H1 (cell line): ENCODE results near the gene IGFBP1. TPM values are rescaled to one million over a fixed set of nuclear protein-coding genes. Genes with fewer than 3 reads are reported as not detected.
"Not testable (repeated sequence)": the region's sequence is repeated elsewhere in the genome, so short reads cannot be mapped to it uniquely, and the experiment has no call there.

Experiments used
- CTCF ChIA-PET: fragments of 300-600 bp; sonication (Branson Sonifier 250); formaldehyde crosslinking; loops from one replicate; lab custom pipeline; 2021; ENCODE audit not compliant: partially characterized antibody; lab: Charles Lee
- POLR2A ChIA-PET: fragments of 300-600 bp; sonication (Branson Sonifier 250); formaldehyde crosslinking; loops from one replicate; lab custom pipeline; 2021; ENCODE audit warnings: inconsistent platforms; ENCODE audit not compliant: partially characterized antibody; lab: Charles Lee
- DNase-seq, 2 experiments: peaks; one replicate each; pipeline versions ENCODE4 v3.0.0 to v3.0.0-alpha.2; 2010 to 2022; ENCODE audit warnings: low spot score in 2 of 2, low read depth in 1 of 2, mixed read lengths in 1 of 2
- FAIRE-seq: peaks from 2 replicates; lab custom pipeline; 2011; peaks lifted over from hg19 to GRCh38; lab: Jason Lieb, UNC
- H2AFZ ChIP-seq: 2 replicates; pipeline ENCODE4 v1.8.1; 2012; ENCODE audit warnings: low read length, inconsistent platforms
- H2AK5ac ChIP-seq: 2 replicates; pipeline ENCODE4 v1.6.1; 2013; ENCODE audit warnings: low read depth, low read length
- H2BK120ac ChIP-seq: replicated peaks from 2 replicates; pipeline ENCODE3; 2013; ENCODE audit warnings: low read depth, low read length, inconsistent platforms
- H2BK12ac ChIP-seq: 2 replicates; pipeline ENCODE4 v1.6.1; 2013; ENCODE audit warnings: low read depth, low read length
- H2BK15ac ChIP-seq: 2 replicates; pipeline ENCODE4 v1.6.1; 2013; ENCODE audit warnings: low read length
- H2BK20ac ChIP-seq: 2 replicates; pipeline ENCODE4 v1.6.1; 2013; ENCODE audit warnings: low read length
- H2BK5ac ChIP-seq: 2 replicates; pipeline ENCODE4 v1.6.1; 2013; ENCODE audit warnings: low read depth, low read length
- H3K14ac ChIP-seq: 2 replicates; pipeline ENCODE4 v1.6.1; 2013; ENCODE audit warnings: inconsistent platforms; ENCODE audit not compliant: insufficient read length
- H3K18ac ChIP-seq: 2 replicates; pipeline ENCODE4 v1.6.1; 2013; ENCODE audit warnings: low read length; ENCODE audit errors: extremely low read depth
- H3K23ac ChIP-seq: 2 replicates; pipeline ENCODE4 v1.6.1; 2013; ENCODE audit warnings: inconsistent platforms; ENCODE audit not compliant: insufficient read length
- H3K23me2 ChIP-seq: 2 replicates; pipeline ENCODE4 v1.6.1; 2013; ENCODE audit warnings: low read depth, low read length
- H3K27ac ChIP-seq: 2 replicates; pipeline ENCODE4 v1.6.1; 2011; ENCODE audit warnings: low read depth, low read length, inconsistent platforms
- H3K27me3 ChIP-seq, 4 experiments: replicated peaks in 1 of 4; 1 replicate in 1 of 4; 2 replicates in 3 of 4; pipeline versions ENCODE4 v1.6.1 to v1.8.1; 2011 to 2013; ENCODE audit warnings: low read length in 3 of 4, mild to moderate bottlenecking in 3 of 4, inconsistent platforms in 2 of 4, mixed read lengths in 2 of 4, moderate library complexity in 1 of 4; ENCODE audit not compliant: control insufficient read depth in 3 of 4, insufficient read depth in 3 of 4; ENCODE audit errors: extremely low read depth in 1 of 4
- H3K36me3 ChIP-seq, 4 experiments: 2 replicates each; pipeline versions ENCODE4 v1.6.1 to v1.8.1; 2011 to 2013; ENCODE audit warnings: mild to moderate bottlenecking in 4 of 4, low read length in 3 of 4, moderate library complexity in 2 of 4, control low read depth in 1 of 4, inconsistent platforms in 1 of 4; ENCODE audit not compliant: insufficient read depth in 4 of 4, control insufficient read depth in 2 of 4
- H3K4ac ChIP-seq: replicated peaks from 2 replicates; pipeline ENCODE3; 2013; ENCODE audit warnings: low read length, low read depth, mixed read lengths, inconsistent platforms; ENCODE audit not compliant: insufficient read length
- H3K4me1 ChIP-seq, 4 experiments: replicated peaks in 1 of 4; 1 replicate in 1 of 4; 2 replicates in 3 of 4; pipeline versions ENCODE4 v1.6.1 to v1.8.1; 2011 to 2013; ENCODE audit warnings: low read length in 3 of 4, inconsistent platforms in 2 of 4, mixed read lengths in 1 of 4; ENCODE audit not compliant: insufficient read depth in 4 of 4, control insufficient read depth in 3 of 4
- H3K4me2 ChIP-seq, 2 experiments: 2 replicates each; pipeline versions ENCODE4 v1.6.1 to v1.8.1; 2011 to 2013; ENCODE audit warnings: low read depth in 2 of 2, low read length in 2 of 2, control low read depth in 1 of 2, inconsistent platforms in 1 of 2, mild to moderate bottlenecking in 1 of 2; ENCODE audit not compliant: insufficient read depth in 1 of 2
- H3K4me3 ChIP-seq, 4 experiments: fragments of 200-600, 300-600 bp in 1 of 4; sonication (generic), shearing (Covaris generic), sonication (Bioruptor Twin) in 1 of 4; 2 replicates each; pipeline versions ENCODE4 v1.5.1 to v1.8.1; 2011 to 2016; ENCODE audit warnings: low read length in 4 of 4, low read depth in 3 of 4, control low read depth in 2 of 4, inconsistent platforms in 2 of 4, mild to moderate bottlenecking in 2 of 4, mixed read lengths in 1 of 4, moderate library complexity in 1 of 4; ENCODE audit not compliant: insufficient read depth in 2 of 4; ENCODE audit errors: extremely low read depth in 1 of 4
- H3K56ac ChIP-seq: replicated peaks from 2 replicates; pipeline ENCODE3; 2013; ENCODE audit warnings: low read depth, mild to moderate bottlenecking, mixed read lengths, low read length, inconsistent platforms; ENCODE audit not compliant: insufficient read length
- H3K79me1 ChIP-seq: 2 replicates; pipeline ENCODE4 v1.6.1; 2013; ENCODE audit warnings: low read depth, low read length, control low read depth
- H3K79me2 ChIP-seq, 2 experiments: 2 replicates each; pipeline versions ENCODE4 v1.6.1 to v1.8.1; 2012 to 2013; ENCODE audit warnings: low read length in 2 of 2, mild to moderate bottlenecking in 2 of 2, inconsistent platforms in 1 of 2; ENCODE audit not compliant: insufficient read depth in 2 of 2, control insufficient read depth in 1 of 2
- H3K9ac ChIP-seq, 4 experiments: replicated peaks in 1 of 4; 1 replicate in 1 of 4; 2 replicates in 3 of 4; pipeline versions ENCODE4 v1.6.1 to v1.8.1; 2011 to 2013; ENCODE audit warnings: low read depth in 3 of 4, low read length in 3 of 4, control low read depth in 2 of 4, mild to moderate bottlenecking in 2 of 4, moderate library complexity in 2 of 4, inconsistent platforms in 1 of 4; ENCODE audit errors: extremely low read depth in 1 of 4
- H3K9me3 ChIP-seq, 2 experiments: 2 replicates each; pipeline versions ENCODE4 v1.6.1 to v1.8.1; 2012 to 2013; ENCODE audit warnings: mild to moderate bottlenecking in 2 of 2, moderate library complexity in 2 of 2, control low read depth in 1 of 2, inconsistent platforms in 1 of 2, low read depth in 1 of 2, low read length in 1 of 2, mixed read lengths in 1 of 2; ENCODE audit not compliant: insufficient read depth in 2 of 2
- H4K20me1 ChIP-seq, 2 experiments: replicated peaks in 1 of 2; 2 replicates each; pipeline versions ENCODE3 to v1.8.1; 2011 to 2013; ENCODE audit warnings: inconsistent platforms in 2 of 2, low read length in 2 of 2, mild to moderate bottlenecking in 1 of 2; ENCODE audit not compliant: insufficient read depth in 2 of 2, control insufficient read depth in 1 of 2
- H4K5ac ChIP-seq: 2 replicates; pipeline ENCODE4 v1.6.1; 2013; ENCODE audit warnings: low read length, low read depth, mixed read lengths, inconsistent platforms; ENCODE audit not compliant: insufficient read length
- H4K8ac ChIP-seq: 2 replicates; pipeline ENCODE4 v1.8.0; 2013; ENCODE audit warnings: mild to moderate bottlenecking, moderate library complexity, low read length, inconsistent platforms; ENCODE audit not compliant: insufficient read depth; ENCODE audit errors: extremely low read depth
- H4K91ac ChIP-seq: replicated peaks from 2 replicates; pipeline ENCODE3; 2013; ENCODE audit warnings: low read length, mixed read lengths, inconsistent platforms; ENCODE audit not compliant: insufficient read length
- EZH2 ChIP-seq: fragments of 200-600 bp; sonication (generic); IDR thresholded peaks from 2 replicates; pipeline ENCODE4 v1.7.1; 2012; ENCODE audit warnings: low read depth, mild to moderate bottlenecking, moderate library complexity, low read length, inconsistent platforms; ENCODE audit not compliant: severe bottlenecking
- GABPA ChIP-seq: IDR thresholded peaks from 2 replicates; pipeline ENCODE4 v1.6.1; 2011; ENCODE audit warnings: mild to moderate bottlenecking, low read length, moderate library complexity, borderline replicate concordance; ENCODE audit not compliant: insufficient read depth
- TAF1 ChIP-seq: IDR thresholded peaks from 2 replicates; pipeline ENCODE4 v1.6.1; 2011; ENCODE audit warnings: mild to moderate bottlenecking, low read depth, low read length
- ZNF274 ChIP-seq: IDR thresholded peaks from 2 replicates; pipeline ENCODE4 v1.7.0; 2012; ENCODE audit warnings: low read length, borderline replicate concordance; ENCODE audit errors: extremely low read depth
- WGBS, 2 experiments: shearing (Covaris generic) in 1 of 2; methylation state at CpG; one replicate each; pipeline versions ENCODE4 v1.1.6 to v1.1.7; 2013 to 2015; ENCODE audit warnings: low lambda C conversion rate in 2 of 2, mixed read lengths in 2 of 2, inconsistent platforms in 1 of 2, low coverage in 1 of 2, missing lambda C conversion rate in 1 of 2; ENCODE audit not compliant: insufficient replicate concordance in 2 of 2, insufficient coverage in 1 of 2, insufficient read length in 1 of 2; ENCODE audit errors: extremely low coverage in 1 of 2, missing lambda C conversion rate in 1 of 2; 5-methylcytosine and 5-hydroxymethylcytosine counted together
- polyA plus RNA-seq, 7 experiments: library from polyadenylated mRNA; depleted of rRNA in 3 of 7; stranded (reverse) in 5 of 7; unstranded in 2 of 7; fragments of >200 nt in 5 of 7; fragments of 200-250 nt in 2 of 7; gene quantifications; 1 replicate in 5 of 7; 2 replicates in 1 of 7; 4 replicates in 1 of 7; pipeline versions ENCODE4 v1.2.1 to v1.2.3, GENCODE V29; 2011 to 2013; ENCODE audit warnings: missing spikeins in 2 of 7, mixed read lengths in 2 of 7
- total RNA-seq: library from RNA; stranded (reverse); fragmentation: NEBNext Ultra II Directional; extraction: Animal tissue kit (Norgen Biotek cat#: 25700); gene quantifications from 2 replicates; pipeline ENCODE4 v1.2.1, GENCODE V29; 2021
- TF ChIP-seq, protein P1 (sequence below): IDR thresholded peaks from 2 replicates; pipeline ENCODE4 v1.6.1; 2012; ENCODE audit warnings: inconsistent platforms
- TF ChIP-seq, protein P2 (sequence below): IDR thresholded peaks from 2 replicates; pipeline ENCODE4 v1.6.1; 2012; ENCODE audit warnings: inconsistent platforms

Gene IGFBP1
- total and polyA plus RNA-seq, 2 of the 8 experiments (the other 6 are each of a cell fraction or from before 2014, with no cell fraction given) = not detected

DNA sequence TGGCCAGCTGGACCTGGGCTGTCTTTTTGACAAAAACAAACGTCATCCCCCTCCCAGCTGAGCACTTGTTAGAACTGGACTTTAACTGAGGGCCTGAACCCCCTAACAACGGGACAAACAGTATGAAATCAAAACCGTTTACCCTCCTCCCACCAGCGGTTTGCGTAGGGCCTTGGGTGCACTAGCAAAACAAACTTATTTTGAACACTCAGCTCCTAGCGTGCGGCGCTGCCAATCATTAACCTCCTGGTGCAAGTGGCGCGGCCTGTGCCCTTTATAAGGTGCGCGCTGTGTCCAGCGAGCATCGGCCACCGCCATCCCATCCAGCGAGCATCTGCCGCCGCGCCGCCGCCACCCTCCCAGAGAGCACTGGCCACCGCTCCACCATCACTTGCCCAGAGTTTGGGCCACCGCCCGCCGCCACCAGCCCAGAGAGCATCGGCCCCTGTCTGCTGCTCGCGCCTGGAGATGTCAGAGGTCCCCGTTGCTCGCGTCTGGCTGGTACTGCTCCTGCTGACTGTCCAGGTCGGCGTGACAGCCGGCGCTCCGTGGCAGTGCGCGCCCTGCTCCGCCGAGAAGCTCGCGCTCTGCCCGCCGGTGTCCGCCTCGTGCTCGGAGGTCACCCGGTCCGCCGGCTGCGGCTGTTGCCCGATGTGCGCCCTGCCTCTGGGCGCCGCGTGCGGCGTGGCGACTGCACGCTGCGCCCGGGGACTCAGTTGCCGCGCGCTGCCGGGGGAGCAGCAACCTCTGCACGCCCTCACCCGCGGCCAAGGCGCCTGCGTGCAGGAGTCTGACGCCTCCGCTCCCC, at the start of gene IGFBP1 (continued):
- TF ChIP-seq, protein P1, sequence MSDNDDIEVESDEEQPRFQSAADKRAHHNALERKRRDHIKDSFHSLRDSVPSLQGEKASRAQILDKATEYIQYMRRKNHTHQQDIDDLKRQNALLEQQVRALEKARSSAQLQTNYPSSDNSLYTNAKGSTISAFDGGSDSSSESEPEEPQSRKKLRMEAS = peak; percentile 90
- TF ChIP-seq, protein P2, sequence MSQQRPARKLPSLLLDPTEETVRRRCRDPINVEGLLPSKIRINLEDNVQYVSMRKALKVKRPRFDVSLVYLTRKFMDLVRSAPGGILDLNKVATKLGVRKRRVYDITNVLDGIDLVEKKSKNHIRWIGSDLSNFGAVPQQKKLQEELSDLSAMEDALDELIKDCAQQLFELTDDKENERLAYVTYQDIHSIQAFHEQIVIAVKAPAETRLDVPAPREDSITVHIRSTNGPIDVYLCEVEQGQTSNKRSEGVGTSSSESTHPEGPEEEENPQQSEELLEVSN = peak; percentile 80
- no peak for TF ChIP-seq ZNF274
- no peak for TF ChIP-seq TAF1
- TF ChIP-seq EZH2 = peak; percentile 73
- TF ChIP-seq GABPA = 0 out of 2 replicates have a peak, but pooled peaks have one; percentile 41
- TF ChIP-seq, all 59 proteins: peak for 7

DNA sequence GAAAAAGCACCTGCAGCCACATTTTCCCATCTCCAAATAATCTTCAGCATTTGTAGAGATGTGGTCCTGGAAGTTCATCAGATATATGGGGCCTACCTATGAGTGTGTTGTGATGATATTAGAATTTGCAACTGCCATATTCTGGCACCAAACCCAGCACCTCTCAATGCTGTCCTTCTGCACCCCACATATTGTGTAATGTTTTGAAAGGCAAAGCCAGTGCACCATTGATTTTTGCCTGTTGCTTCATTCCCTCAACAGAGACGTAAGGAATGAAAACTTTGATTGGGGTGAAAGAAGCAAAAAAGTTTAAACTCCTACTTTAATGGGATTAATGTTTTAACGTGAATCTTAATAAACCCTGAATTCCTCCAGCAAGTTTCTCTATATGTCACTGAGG, 49.4 kb upstream of the IGFBP1 start:
- H3K27me3 ChIP-seq, H2BK20ac ChIP-seq, H3K23ac ChIP-seq, H3K79me1 ChIP-seq, H3K4me1 ChIP-seq, H4K91ac ChIP-seq, H3K4me2 ChIP-seq, H3K4me3 ChIP-seq, H3K4ac ChIP-seq, POLR2A ChIA-PET, H3K9me3 ChIP-seq, H2AFZ ChIP-seq, H4K20me1 ChIP-seq, H2BK15ac ChIP-seq, H3K18ac ChIP-seq, H2AK5ac ChIP-seq, H3K56ac ChIP-seq, H4K8ac ChIP-seq, H3K14ac ChIP-seq, H3K27ac ChIP-seq, H2BK5ac ChIP-seq, H3K23me2 ChIP-seq, FAIRE-seq, CTCF ChIA-PET, H4K5ac ChIP-seq, H2BK120ac ChIP-seq, H3K79me2 ChIP-seq, H3K36me3 ChIP-seq, H2BK12ac ChIP-seq, H3K9ac ChIP-seq, DNase-seq: not testable (repeated sequence)
- 95% methylated on average over 2 of the region's 2 CpGs; no CpG with 5 or more reads in 1 of the 2 experiments for WGBS, 2 experiments
